ENCODE measurements around the gene ALG11. TPM values are rescaled to one million over a fixed set of nuclear protein-coding genes. Genes with fewer than 3 reads are reported as not detected.
"Not testable (repeated sequence)": the region's sequence is repeated elsewhere in the genome, so short reads cannot be mapped to it uniquely, and the experiment has no call there.

Gene ALG11
- polyA plus RNA-seq, 6 donors from 2014 or later: 16.3 to 36.6 (median 28.7) TPM

- H3K4me3 Mint-ChIP-seq: no peak within 1 kb of the TSS
- H3K36me3 Mint-ChIP-seq: peaks cover 52 to 61% of the 10 kb centered on the region in 2 donors
These were observed 12.3 kb downstream of the ALG11 start, which contains the start of gene UTP14C for GRCh38 chr13:52024481-52024880. TSS of gene UTP14C (plus strand) at chr13:52024691. CDS start at chr13:52028805, 4,114 bp downstream.

GRCh38 chr13:52025475-52026245 lies 13.5 kb downstream of the ALG11 start:
- Mint-ChIP-seq H3K4me3 (no peak overlapping the region), H3K4me1 (peaks cover 13 to 40% (median 30%) of the 10 kb centered on the region in 3 donors), H3K27ac (no peak overlapping the region), H3K9me3 (peaks cover 0 to 5% (median 0%) of the 10 kb centered on the region in 7 donors), H3K27me3 (no peaks in the 10 kb centered on the region), H3K36me3 (peaks cover 53 to 67% of the 10 kb centered on the region in 2 donors)
- DNase-seq: no peak
- ATAC-seq (ENCODE audit: low read depth in 2 of 2): no peak

More at GRCh38 chr13:52024481-52024880, 12.3 kb downstream of the ALG11 start, which contains the start of gene UTP14C:
- ATAC-seq (ENCODE audit: low read depth in 2 of 2) (no peak), DNase-seq (no peak)
- H3K27ac Mint-ChIP-seq: no peak within 1 kb of the TSS
- peaks cover 13 to 35% (median 28%) of the 10 kb centered on the region in 3 donors for H3K4me1 Mint-ChIP-seq
- no peaks in the 10 kb centered on the region for H3K27me3 Mint-ChIP-seq
- H3K9me3 Mint-ChIP-seq: peaks cover 0 to 4% (median 0%) of the 10 kb centered on the region in 7 donors

GRCh38 chr13:52026246-52026626 lies 14.0 kb downstream of the ALG11 start:
- Mint-ChIP-seq H3K36me3 (peaks cover 47 to 61% of the 10 kb centered on the region in 2 donors), H3K4me3 (no peak overlapping the region), H3K27me3 (no peaks in the 10 kb centered on the region), H3K9me3 (peaks cover 0 to 5% (median 0%) of the 10 kb centered on the region in 7 donors), H3K4me1 (peaks cover 13 to 36% (median 26%) of the 10 kb centered on the region in 3 donors), H3K27ac (no peak overlapping the region)
- DNase-seq (no peak), ATAC-seq (ENCODE audit: low read depth in 2 of 2) (no peak)

GRCh38 chr13:52027832-52028231 lies 15.6 kb downstream of the ALG11 start:
- Mint-ChIP-seq H3K36me3 (peaks cover 46 to 57% of the 10 kb centered on the region in 2 donors), H3K4me1 (peaks cover 13 to 34% (median 23%) of the 10 kb centered on the region in 3 donors), H3K27ac (no peak overlapping the region), H3K9me3 (peaks cover 0 to 5% (median 0%) of the 10 kb centered on the region in 7 donors), H3K27me3 (no peaks in the 10 kb centered on the region), H3K4me3 (peak overlapping the region in 1 of 8 donors; percentile 19)
- DNase-seq (no peak), ATAC-seq (ENCODE audit: low read depth in 2 of 2) (no peak)

GRCh38 chr13:52029569-52029968 lies 17.4 kb downstream of the ALG11 start:
- no peak for DNase-seq
- Mint-ChIP-seq H3K9me3 (peaks cover 0 to 5% (median 0%) of the 10 kb centered on the region in 7 donors), H3K4me3 (no peak overlapping the region), H3K4me1 (peaks cover 13 to 34% (median 23%) of the 10 kb centered on the region in 3 donors), H3K36me3 (peaks cover 37 to 52% of the 10 kb centered on the region in 2 donors), H3K27me3 (no peaks in the 10 kb centered on the region), H3K27ac (peak overlapping the region in 2 of 6 donors; percentile 59 to 68)
- no peak for ATAC-seq (ENCODE audit: low read depth in 2 of 2)

GRCh38 chr13:52030401-52030800 lies 18.2 kb downstream of the ALG11 start:
- not testable (repeated sequence) for H3K9me3 Mint-ChIP-seq
- Mint-ChIP-seq H3K36me3 (peaks cover 29 to 44% of the 10 kb centered on the region in 2 donors), H3K27ac (peak overlapping the region in 1 of 6 donors; percentile 87)

GRCh38 chr13:52033039-52033438 lies 20.8 kb downstream of the ALG11 start:
- no peak for ATAC-seq (ENCODE audit: low read depth in 2 of 2)
- Mint-ChIP-seq H3K36me3 (peaks cover 21 to 25% of the 10 kb centered on the region in 2 donors), H3K9me3 (peaks cover 0 to 5% (median 0%) of the 10 kb centered on the region in 7 donors), H3K4me3 (no peak overlapping the region), H3K27me3 (no peaks in the 10 kb centered on the region), H3K4me1 (peaks cover 0 to 16% (median 10%) of the 10 kb centered on the region in 3 donors), H3K27ac (no peak overlapping the region)
- no peak for DNase-seq

More at GRCh38 chr13:52030401-52030800, 18.2 kb downstream of the ALG11 start:
- peaks cover 13 to 30% (median 23%) of the 10 kb centered on the region in 3 donors for H3K4me1 Mint-ChIP-seq
- H3K27me3 Mint-ChIP-seq; DNase-seq; ATAC-seq (ENCODE audit: low read depth in 2 of 2); H3K4me3 Mint-ChIP-seq: not testable (repeated sequence)

GRCh38 chr13:52034616-52035226 lies 22.5 kb downstream of the ALG11 start:
- Mint-ChIP-seq H3K36me3 (peaks cover 8 to 17% of the 10 kb centered on the region in 2 donors), H3K27me3 (no peaks in the 10 kb centered on the region), H3K4me1 (peaks cover 0 to 10% (median 10%) of the 10 kb centered on the region in 3 donors), H3K4me3 (no peak overlapping the region), H3K9me3 (peaks cover 0 to 2% (median 0%) of the 10 kb centered on the region in 7 donors), H3K27ac (no peak overlapping the region)
- ATAC-seq (ENCODE audit: low read depth in 2 of 2): no peak
- DNase-seq: no peak

GRCh38 chr13:52036037-52036436 lies 23.8 kb downstream of the ALG11 start:
- Mint-ChIP-seq H3K4me3 (no peak overlapping the region), H3K9me3 (peaks cover 0 to 5% (median 2%) of the 10 kb centered on the region in 7 donors), H3K27me3 (no peaks in the 10 kb centered on the region), H3K4me1 (peaks cover 0 to 4% (median 4%) of the 10 kb centered on the region in 3 donors), H3K36me3 (peaks cover 5 to 8% of the 10 kb centered on the region in 2 donors), H3K27ac (no peak overlapping the region)
- ATAC-seq (ENCODE audit: low read depth in 2 of 2) (no peak), DNase-seq (no peak)

GRCh38 chr13:52043675-52044074 lies 31.5 kb downstream of the ALG11 start:
- no peak for ATAC-seq (ENCODE audit: low read depth in 2 of 2)
- no peak overlapping the region for H3K27ac Mint-ChIP-seq
- peaks cover 7 to 23% (median 10%) of the 10 kb centered on the region in 7 donors for H3K9me3 Mint-ChIP-seq
- no peak for DNase-seq
- H3K4me3 Mint-ChIP-seq: no peak overlapping the region
- no peaks in the 10 kb centered on the region for H3K27me3 Mint-ChIP-seq
- H3K36me3 Mint-ChIP-seq: peaks cover 8 to 11% of the 10 kb centered on the region in 2 donors
- H3K4me1 Mint-ChIP-seq: no peaks in the 10 kb centered on the region

- no peaks in the 10 kb centered on the region for H3K27me3 Mint-ChIP-seq
- H3K4me1 Mint-ChIP-seq: no peaks in the 10 kb centered on the region
- no peak for ATAC-seq (ENCODE audit: low read depth in 2 of 2)
These were observed 35.3 kb downstream of the ALG11 start for GRCh38 chr13:52047463-52047862.

GRCh38 chr13:52048516-52048915 lies 36.3 kb downstream of the ALG11 start:
- Mint-ChIP-seq H3K36me3 (peaks cover 8 to 10% of the 10 kb centered on the region in 2 donors), H3K27ac (peak overlapping the region in 2 of 6 donors; percentile 6 to 18), H3K4me3 (no peak overlapping the region), H3K9me3 (peaks cover 3 to 14% (median 7%) of the 10 kb centered on the region in 7 donors), H3K4me1 (no peaks in the 10 kb centered on the region), H3K27me3 (no peaks in the 10 kb centered on the region)
- ATAC-seq (ENCODE audit: low read depth in 2 of 2) (no peak), DNase-seq (no peak)

More at GRCh38 chr13:52047463-52047862, 35.3 kb downstream of the ALG11 start:
- H3K4me3 Mint-ChIP-seq: no peak overlapping the region
- peaks cover 8 to 11% of the 10 kb centered on the region in 2 donors for H3K36me3 Mint-ChIP-seq
- no peak overlapping the region for H3K27ac Mint-ChIP-seq
- DNase-seq: no peak
- H3K9me3 Mint-ChIP-seq: peaks cover 2 to 15% (median 8%) of the 10 kb centered on the region in 7 donors

- H3K27me3 Mint-ChIP-seq: no peaks in the 10 kb centered on the region
- ATAC-seq (ENCODE audit: low read depth in 2 of 2) (no peak), DNase-seq (no peak)
- peaks cover 1 to 18% (median 8%) of the 10 kb centered on the region in 7 donors for H3K9me3 Mint-ChIP-seq
- H3K4me1 Mint-ChIP-seq: no peaks in the 10 kb centered on the region
- H3K4me3 Mint-ChIP-seq: no peak overlapping the region
- no peaks in the 10 kb centered on the region for H3K36me3 Mint-ChIP-seq
- H3K27ac Mint-ChIP-seq: no peak overlapping the region
These were observed 39.2 kb downstream of the ALG11 start for GRCh38 chr13:52051400-52051799.
